C4-2B (cell line): ENCODE results near the gene TPM1.

Experiments
- ZFX ChIP-seq: fragments of 450-650 bp; IDR thresholded peaks from 2 replicates; pipeline ENCODE4 v1.6.1; 2017
- TF ChIP-seq, protein P1 (sequence below): fragments of 450-650 bp; conservative IDR thresholded peaks from 2 replicates; pipeline ENCODE4 v1.5.1; 2017; ENCODE audit warnings: mild to moderate bottlenecking

DNA sequence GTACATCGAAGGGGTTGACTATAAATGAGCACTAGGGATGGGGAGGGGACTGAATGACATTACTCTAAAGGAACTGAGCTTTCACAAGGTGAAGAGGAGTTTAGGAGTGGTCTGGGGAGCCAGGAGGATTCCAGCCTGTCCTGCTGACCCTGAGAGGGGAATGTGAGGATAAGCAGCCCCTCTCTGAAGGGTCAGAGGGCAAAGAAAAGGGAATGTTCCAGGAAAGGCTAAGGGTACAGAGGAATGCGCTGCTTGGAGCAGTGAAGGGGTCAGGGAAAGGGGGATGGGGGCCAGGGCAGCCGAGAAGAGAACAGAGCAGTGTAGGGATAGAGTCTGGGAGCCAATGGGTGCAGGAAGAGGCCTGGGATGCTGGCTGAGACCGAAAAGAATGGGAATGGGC lies 28.0 kb upstream of the TPM1 start:
- TF ChIP-seq, protein P1, sequence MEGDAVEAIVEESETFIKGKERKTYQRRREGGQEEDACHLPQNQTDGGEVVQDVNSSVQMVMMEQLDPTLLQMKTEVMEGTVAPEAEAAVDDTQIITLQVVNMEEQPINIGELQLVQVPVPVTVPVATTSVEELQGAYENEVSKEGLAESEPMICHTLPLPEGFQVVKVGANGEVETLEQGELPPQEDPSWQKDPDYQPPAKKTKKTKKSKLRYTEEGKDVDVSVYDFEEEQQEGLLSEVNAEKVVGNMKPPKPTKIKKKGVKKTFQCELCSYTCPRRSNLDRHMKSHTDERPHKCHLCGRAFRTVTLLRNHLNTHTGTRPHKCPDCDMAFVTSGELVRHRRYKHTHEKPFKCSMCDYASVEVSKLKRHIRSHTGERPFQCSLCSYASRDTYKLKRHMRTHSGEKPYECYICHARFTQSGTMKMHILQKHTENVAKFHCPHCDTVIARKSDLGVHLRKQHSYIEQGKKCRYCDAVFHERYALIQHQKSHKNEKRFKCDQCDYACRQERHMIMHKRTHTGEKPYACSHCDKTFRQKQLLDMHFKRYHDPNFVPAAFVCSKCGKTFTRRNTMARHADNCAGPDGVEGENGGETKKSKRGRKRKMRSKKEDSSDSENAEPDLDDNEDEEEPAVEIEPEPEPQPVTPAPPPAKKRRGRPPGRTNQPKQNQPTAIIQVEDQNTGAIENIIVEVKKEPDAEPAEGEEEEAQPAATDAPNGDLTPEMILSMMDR, result no peak
- no peak for TF ChIP-seq ZFX
